ENCODE data around the gene COL5A3. TPM values are rescaled to one million over a fixed set of nuclear protein-coding genes. Genes with fewer than 3 reads are reported as not detected.
A peak's percentile ranks its signal among the peaks of the same experiment; 100 is the strongest.

Gene COL5A3
- total and polyA plus RNA-seq, 3 experiments from 2014 or later = 0.23 to 0.91 (median 0.50) TPM

DNA sequence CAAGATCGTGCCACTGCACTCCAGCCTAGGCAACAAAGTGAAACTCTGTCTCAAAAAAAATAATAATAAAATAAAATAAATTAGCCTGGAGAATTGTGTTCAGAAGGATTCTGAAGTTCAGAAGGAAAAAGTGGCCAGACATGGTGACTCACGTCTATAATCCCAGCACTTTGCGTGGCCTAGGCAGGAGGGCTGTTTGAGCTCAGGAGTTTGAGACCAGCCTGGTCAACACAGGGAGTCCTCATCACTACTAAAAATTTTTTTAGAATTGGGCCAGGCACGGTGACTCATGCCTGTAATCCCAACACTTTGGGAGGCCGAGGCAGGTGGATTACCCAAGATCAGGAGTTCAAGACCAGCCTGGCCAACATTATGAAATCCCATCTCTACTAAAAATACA is 8.9 kb upstream of the COL5A3 start:
- Histone ChIP-seq H3K36me3 (ENCODE audit: insufficient read depth, low read length) (no peaks in the 10 kb centered on the region), H3K9me3 (ENCODE audit: low read length) (no peaks in the 10 kb centered on the region), H3K4me1 (ENCODE audit: insufficient read depth, low read length) (no peaks in the 10 kb centered on the region), H3K27ac (ENCODE audit: low read depth, low read length) (no peak overlapping the region), H3K27me3 (ENCODE audit: insufficient read depth, low read length, poor library complexity, severe bottlenecking) (no peaks in the 10 kb centered on the region), H3K4me3 (ENCODE audit: low read length) (no peak overlapping the region)
- CTCF ChIA-PET = interaction anchor here (1.2 kb wide), 1 partner anchor 8 kb away, joined by 3 read pairs; no protein-coding TSS in a partner anchor
- H3K4me1 Mint-ChIP-seq = no peaks in the 10 kb centered on the region
- H3K4me3 Mint-ChIP-seq = no peak overlapping the region
- POLR2A ChIA-PET = interaction anchor here (0.7 kb wide), 1 partner anchor 162 kb away, joined by 3 read pairs; no protein-coding TSS in a partner anchor
- H3K27ac Mint-ChIP-seq = no peak overlapping the region
- no peaks in the 10 kb centered on the region for H3K36me3 Mint-ChIP-seq
- H3K27me3 Mint-ChIP-seq = peaks cover 2 to 31% of the 10 kb centered on the region in 2 donors
- DNase-seq = no peak
- no peaks in the 10 kb centered on the region for H3K9me3 Mint-ChIP-seq

DNA sequence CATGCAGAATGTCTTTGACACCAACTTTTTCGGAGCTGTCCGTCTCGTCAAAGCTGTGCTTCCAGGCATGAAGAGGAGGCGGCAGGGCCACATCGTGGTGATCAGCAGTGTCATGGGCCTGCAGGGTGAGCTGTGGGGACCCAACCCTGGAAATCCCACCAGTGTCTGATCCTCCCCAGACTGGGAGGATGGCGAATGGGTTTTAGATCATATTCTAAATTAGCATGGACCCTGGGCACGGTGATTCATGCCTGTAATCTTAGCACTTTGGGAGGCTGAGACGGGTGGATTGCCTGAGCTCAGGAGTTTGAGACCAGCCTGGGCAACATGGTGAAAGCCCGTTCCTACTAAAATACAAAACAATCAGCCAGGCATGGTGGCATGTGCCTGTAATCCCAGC is 8.5 kb upstream of the COL5A3 start:
- peaks cover 2 to 36% of the 10 kb centered on the region in 2 donors for H3K27me3 Mint-ChIP-seq
- CTCF ChIA-PET = interaction anchor here (1.2 kb wide), 1 partner anchor 8 kb away, joined by 3 read pairs; no protein-coding TSS in a partner anchor
- no peaks in the 10 kb centered on the region for H3K36me3 ChIP-seq (ENCODE audit: insufficient read depth, low read length)

DNA sequence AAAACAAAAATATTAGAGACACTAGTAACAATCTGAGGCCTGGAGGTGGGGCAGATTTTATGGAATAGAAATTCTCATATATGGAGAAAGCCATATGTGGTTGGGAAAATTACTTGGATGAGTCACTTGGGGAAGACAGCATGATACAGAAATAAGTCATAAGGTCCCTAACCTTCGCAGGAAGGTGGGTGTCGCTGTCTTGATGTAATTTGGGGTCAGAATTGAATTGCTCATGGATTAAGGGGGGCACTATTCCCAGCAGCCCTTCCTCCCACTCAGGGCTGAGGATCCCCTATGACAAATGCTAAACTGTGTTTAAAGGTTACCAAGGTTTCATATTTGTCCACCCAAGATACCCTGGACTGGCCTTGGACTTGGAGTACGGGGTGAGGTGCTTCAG is 8.0 kb upstream of the COL5A3 start:
- H3K4me3 ChIP-seq (ENCODE audit: low read length) = no peak overlapping the region
- no peaks in the 10 kb centered on the region for H3K27me3 ChIP-seq (ENCODE audit: insufficient read depth, low read length, poor library complexity, severe bottlenecking)
- Mint-ChIP-seq H3K27ac (peak overlapping the region in 1 of 8 donors; percentile 54), H3K27me3 (peaks cover 2 to 41% of the 10 kb centered on the region in 2 donors), H3K4me3 (no peak overlapping the region), H3K4me1 (no peaks in the 10 kb centered on the region), H3K9me3 (no peaks in the 10 kb centered on the region), H3K36me3 (no peaks in the 10 kb centered on the region)
- DNase-seq = no peak
- ChIA-PET CTCF (interaction anchor here (1.2 to 2.0 kb wide), 2 partner anchors 9 kb away, joined by 3 to 8 read pairs; no protein-coding TSS in a partner anchor), POLR2A (no interaction called here)
- H3K27ac ChIP-seq (ENCODE audit: low read depth, low read length) = no peak overlapping the region
- H3K36me3 ChIP-seq (ENCODE audit: insufficient read depth, low read length) = no peaks in the 10 kb centered on the region
- H3K9me3 ChIP-seq (ENCODE audit: low read length) = no peaks in the 10 kb centered on the region
- no peaks in the 10 kb centered on the region for H3K4me1 ChIP-seq (ENCODE audit: insufficient read depth, low read length)

More for the DNA sequence above, 8.5 kb upstream of the COL5A3 start:
- Histone ChIP-seq H3K4me1 (ENCODE audit: insufficient read depth, low read length) (no peaks in the 10 kb centered on the region), H3K27me3 (ENCODE audit: insufficient read depth, low read length, poor library complexity, severe bottlenecking) (no peaks in the 10 kb centered on the region), H3K27ac (ENCODE audit: low read depth, low read length) (no peak overlapping the region), H3K4me3 (ENCODE audit: low read length) (no peak overlapping the region), H3K9me3 (ENCODE audit: low read length) (no peaks in the 10 kb centered on the region)
- H3K36me3 Mint-ChIP-seq = no peaks in the 10 kb centered on the region
- H3K27ac Mint-ChIP-seq = no peak overlapping the region
- no peaks in the 10 kb centered on the region for H3K4me1 Mint-ChIP-seq
- H3K4me3 Mint-ChIP-seq = no peak overlapping the region
- POLR2A ChIA-PET = no interaction called here
- no peak for DNase-seq
- H3K9me3 Mint-ChIP-seq = no peaks in the 10 kb centered on the region

DNA sequence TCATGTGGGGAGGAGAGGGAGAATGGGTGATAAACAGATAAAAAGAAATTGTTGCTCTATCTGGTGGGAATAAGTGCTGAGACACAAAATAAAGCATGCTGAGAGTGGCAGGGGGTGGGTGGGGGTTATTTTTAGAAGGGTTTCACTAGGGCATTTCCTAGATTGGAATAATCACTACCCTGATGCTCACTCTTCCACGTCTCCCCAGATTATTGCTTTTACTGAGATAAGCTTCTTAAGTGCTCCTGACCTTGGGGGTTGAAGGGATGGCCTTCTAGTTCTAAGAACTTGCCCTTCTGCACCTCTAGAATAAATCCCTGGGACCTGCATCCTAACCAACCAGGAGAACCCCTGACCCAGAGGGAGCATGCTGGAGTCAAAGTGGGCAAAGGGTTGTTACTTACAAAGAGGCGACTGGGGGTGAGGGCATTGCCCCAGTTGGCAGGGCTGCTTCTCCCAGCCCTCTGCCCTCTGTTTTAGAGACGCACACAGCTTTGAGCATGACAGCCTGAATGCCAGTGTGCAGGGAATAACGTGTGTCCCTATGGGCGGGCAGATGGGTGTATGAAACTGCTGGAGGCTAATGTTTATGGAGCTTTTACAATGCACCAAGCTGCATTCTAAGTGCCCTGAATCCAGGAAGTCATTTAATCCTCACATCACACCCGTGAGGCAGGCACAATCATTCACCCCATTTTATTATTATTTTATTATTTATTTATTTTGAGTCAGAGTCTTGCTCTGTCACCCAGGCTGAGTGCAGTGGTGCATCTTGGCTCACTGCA is 3.7 kb upstream of the COL5A3 start:
- peaks cover 20 to 47% of the 10 kb centered on the region in 2 donors for H3K27me3 Mint-ChIP-seq
- H3K36me3 Mint-ChIP-seq = no peaks in the 10 kb centered on the region
- Histone ChIP-seq H3K36me3 (ENCODE audit: insufficient read depth, low read length) (no peaks in the 10 kb centered on the region), H3K4me1 (ENCODE audit: insufficient read depth, low read length) (peaks cover 5% of the 10 kb centered on the region), H3K9me3 (ENCODE audit: low read length) (no peaks in the 10 kb centered on the region), H3K27ac (ENCODE audit: low read depth, low read length) (no peak overlapping the region), H3K27me3 (ENCODE audit: insufficient read depth, low read length, poor library complexity, severe bottlenecking) (peaks cover 5% of the 10 kb centered on the region), H3K4me3 (ENCODE audit: low read length) (no peak overlapping the region)
- H3K9me3 Mint-ChIP-seq = peaks cover 0 to 2% (median 0%) of the 10 kb centered on the region in 5 donors
- peaks cover 9 to 12% (median 9%) of the 10 kb centered on the region in 3 donors for H3K4me1 Mint-ChIP-seq
- H3K4me3 Mint-ChIP-seq = no peak overlapping the region
- H3K27ac Mint-ChIP-seq = peak overlapping the region in 1 of 8 donors; percentile 43
- CTCF ChIA-PET = no interaction called here
- no peak for DNase-seq
- POLR2A ChIA-PET = no interaction called here

DNA sequence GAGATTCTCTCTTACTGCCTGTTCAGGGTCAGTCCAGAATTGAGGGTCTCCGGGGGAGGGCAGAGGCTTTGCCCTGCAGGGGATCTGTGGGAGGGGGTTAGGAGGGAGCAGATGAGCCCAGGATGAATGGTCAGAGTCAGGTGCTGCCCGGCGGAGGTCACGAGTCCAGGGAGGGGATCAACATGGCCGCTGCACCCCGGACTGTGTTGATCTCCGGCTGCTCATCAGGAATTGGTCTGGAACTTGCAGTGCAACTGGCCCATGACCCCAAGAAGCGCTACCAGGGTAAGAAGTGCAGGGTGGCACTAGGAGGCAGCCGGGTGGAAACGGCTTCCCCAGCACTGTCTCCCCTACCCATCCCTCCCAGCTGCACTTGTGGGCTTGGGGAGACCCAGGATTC is 3.0 kb upstream of the COL5A3 start, which contains the start of gene RDH8:
Gene RDH8, plus strand, starts transcription at position 168 of the 400 bp plus-strand sequence. Its CDS starts 15 bp downstream, at position 183.
- peaks cover 9% of the 10 kb centered on the region for H3K27me3 ChIP-seq (ENCODE audit: insufficient read depth, low read length, poor library complexity, severe bottlenecking)
- H3K4me3 ChIP-seq (ENCODE audit: low read length) = no peak within 1 kb of the TSS
- Mint-ChIP-seq H3K36me3 (no peaks in the 10 kb centered on the region), H3K9me3 (peaks cover 0 to 2% (median 0%) of the 10 kb centered on the region in 5 donors), H3K27ac (peak within 1 kb of the TSS in 4 of 8 donors; percentile 1 to 49 (median 33)), H3K27me3 (peaks cover 27 to 51% of the 10 kb centered on the region in 2 donors), H3K4me1 (peaks cover 15 to 19% (median 15%) of the 10 kb centered on the region in 3 donors), H3K4me3 (peak within 1 kb of the TSS in 1 of 7 donors; percentile 23)
- ChIA-PET POLR2A (no interaction called here), CTCF (no interaction called here)
- H3K27ac ChIP-seq (ENCODE audit: low read depth, low read length) = no peak within 1 kb of the TSS
- no peak for DNase-seq
- no peaks in the 10 kb centered on the region for H3K9me3 ChIP-seq (ENCODE audit: low read length)
- H3K36me3 ChIP-seq (ENCODE audit: insufficient read depth, low read length) = no peaks in the 10 kb centered on the region
- H3K4me1 ChIP-seq (ENCODE audit: insufficient read depth, low read length) = peaks cover 5% of the 10 kb centered on the region

DNA sequence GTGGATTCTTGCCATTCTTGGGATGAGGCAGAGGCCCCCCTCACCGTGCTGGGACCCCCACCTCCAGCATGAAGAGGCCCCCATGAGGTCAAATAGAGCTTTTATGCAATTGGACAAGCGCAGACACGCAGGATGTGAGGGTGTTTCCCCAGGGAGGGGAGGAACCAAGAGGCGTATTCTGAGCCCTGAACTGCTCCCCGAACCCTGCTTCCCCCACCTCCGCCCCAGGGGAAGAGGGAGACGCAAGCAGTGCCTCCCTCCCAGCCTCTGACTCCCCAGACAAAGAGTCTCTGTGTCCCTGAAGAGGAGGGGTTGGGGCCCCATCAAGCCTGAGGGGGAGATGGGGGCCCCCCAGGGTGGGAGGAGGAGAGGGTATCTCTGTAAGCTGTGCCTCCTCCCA is 1.7 kb upstream of the COL5A3 start:
- CTCF ChIA-PET = no interaction called here
- H3K36me3 Mint-ChIP-seq = no peaks in the 10 kb centered on the region
- no peak overlapping the region for H3K4me3 ChIP-seq (ENCODE audit: low read length)
- H3K9me3 ChIP-seq (ENCODE audit: low read length) = no peaks in the 10 kb centered on the region
- H3K27ac ChIP-seq (ENCODE audit: low read depth, low read length) = no peak overlapping the region
- H3K27ac Mint-ChIP-seq = no peak overlapping the region
- peaks cover 19 to 29% (median 20%) of the 10 kb centered on the region in 3 donors for H3K4me1 Mint-ChIP-seq
- peaks cover 14% of the 10 kb centered on the region for H3K27me3 ChIP-seq (ENCODE audit: insufficient read depth, low read length, poor library complexity, severe bottlenecking)
- POLR2A ChIA-PET = no interaction called here
- no peak overlapping the region for H3K4me3 Mint-ChIP-seq
- no peaks in the 10 kb centered on the region for H3K36me3 ChIP-seq (ENCODE audit: insufficient read depth, low read length)
- H3K9me3 Mint-ChIP-seq = peaks cover 0 to 2% (median 0%) of the 10 kb centered on the region in 5 donors
- peaks cover 5% of the 10 kb centered on the region for H3K4me1 ChIP-seq (ENCODE audit: insufficient read depth, low read length)
- DNase-seq = no peak
- peaks cover 33 to 59% of the 10 kb centered on the region in 2 donors for H3K27me3 Mint-ChIP-seq

GRCh38 chr19:10010939-10011338 is 635 bp upstream of the COL5A3 start:
- Mint-ChIP-seq H3K4me1 (peaks cover 24 to 37% (median 28%) of the 10 kb centered on the region in 3 donors), H3K36me3 (no peaks in the 10 kb centered on the region), H3K9me3 (peaks cover 0 to 2% (median 0%) of the 10 kb centered on the region in 5 donors), H3K27ac (peak overlapping the region in 3 of 8 donors; percentile 44 to 52 (median 47)), H3K27me3 (peaks cover 36 to 60% of the 10 kb centered on the region in 2 donors), H3K4me3 (peak overlapping the region in 2 of 7 donors; percentile 53 to 76)
- ChIA-PET POLR2A (no interaction called here), CTCF (interaction anchor here (1.5 kb wide), 1 partner anchor 11 kb away, joined by 5 read pairs; no protein-coding TSS in a partner anchor)
- H3K4me1 ChIP-seq (ENCODE audit: insufficient read depth, low read length) = peaks cover 5% of the 10 kb centered on the region
- no peak overlapping the region for H3K4me3 ChIP-seq (ENCODE audit: low read length)
- no peak for DNase-seq
- no peaks in the 10 kb centered on the region for H3K9me3 ChIP-seq (ENCODE audit: low read length)
- peaks cover 19% of the 10 kb centered on the region for H3K27me3 ChIP-seq (ENCODE audit: insufficient read depth, low read length, poor library complexity, severe bottlenecking)
- no peak overlapping the region for H3K27ac ChIP-seq (ENCODE audit: low read depth, low read length)
- no peaks in the 10 kb centered on the region for H3K36me3 ChIP-seq (ENCODE audit: insufficient read depth, low read length)

DNA sequence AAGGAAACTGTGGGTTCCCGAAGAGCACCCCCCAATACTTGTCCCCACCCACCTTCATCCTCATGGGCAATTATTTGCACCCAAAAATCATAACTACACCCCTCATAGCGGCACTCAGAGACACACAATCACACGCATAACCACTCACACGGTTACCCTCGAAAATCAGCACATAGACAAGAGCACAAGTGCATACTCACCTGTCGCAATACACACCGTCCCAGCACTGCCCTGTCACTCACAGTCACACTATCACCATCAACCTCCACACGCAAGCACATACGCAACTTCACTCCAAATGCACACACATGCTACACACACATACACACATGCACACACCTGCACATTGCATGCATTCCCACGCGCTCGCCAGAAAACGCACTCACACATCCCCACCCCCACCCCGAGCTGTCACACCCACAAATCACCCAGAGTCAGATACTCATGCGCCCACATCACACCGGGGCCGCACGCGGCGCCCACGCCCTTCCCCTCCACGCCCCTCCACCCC is 535 bp downstream of the COL5A3 start:
- no peak overlapping the region for H3K27ac ChIP-seq (ENCODE audit: low read depth, low read length)
- no peaks in the 10 kb centered on the region for H3K36me3 ChIP-seq (ENCODE audit: insufficient read depth, low read length)
- H3K4me3 Mint-ChIP-seq = peak overlapping the region; percentile 18 to 88 (median 79)
- ChIA-PET CTCF (interaction anchor here (0.7 to 1.5 kb wide), 3 partner anchors 9 to 80 kb away, joined by 3 to 5 read pairs (median 3); no protein-coding TSS in a partner anchor), POLR2A (no interaction called here)
- H3K4me3 ChIP-seq (ENCODE audit: low read length) = no peak overlapping the region
- H3K4me1 ChIP-seq (ENCODE audit: insufficient read depth, low read length) = peaks cover 5% of the 10 kb centered on the region
- H3K9me3 ChIP-seq (ENCODE audit: low read length) = no peaks in the 10 kb centered on the region
- H3K27ac Mint-ChIP-seq = peak overlapping the region in 6 of 8 donors; percentile 15 to 90 (median 82)
- peaks cover 0 to 2% (median under 1%) of the 10 kb centered on the region in 5 donors for H3K9me3 Mint-ChIP-seq
- H3K27me3 ChIP-seq (ENCODE audit: insufficient read depth, low read length, poor library complexity, severe bottlenecking) = peaks cover 19% of the 10 kb centered on the region
- H3K27me3 Mint-ChIP-seq = peaks cover 36 to 68% of the 10 kb centered on the region in 2 donors
- DNase-seq = peak in 2 of 5 donors; percentile 19 to 31
- peaks cover 0 to 1% (median 0%) of the 10 kb centered on the region in 3 donors for H3K36me3 Mint-ChIP-seq
- peaks cover 24 to 39% (median 28%) of the 10 kb centered on the region in 3 donors for H3K4me1 Mint-ChIP-seq

Measured in CD8-positive, alpha-beta memory T cell (primary cell).